Left hindlimb (tissue), 1 donor: ENCODE measurements around the gene MED16.
"Not testable (repeated sequence)": the region's sequence is repeated elsewhere in the genome, so short reads cannot be mapped to it uniquely, and the experiment has no call there.

Source experiments
- DNase-seq: peaks from one replicate; pipeline ENCODE4 v3.0.0-alpha.2; 2018

The MED16 gene

DNA sequence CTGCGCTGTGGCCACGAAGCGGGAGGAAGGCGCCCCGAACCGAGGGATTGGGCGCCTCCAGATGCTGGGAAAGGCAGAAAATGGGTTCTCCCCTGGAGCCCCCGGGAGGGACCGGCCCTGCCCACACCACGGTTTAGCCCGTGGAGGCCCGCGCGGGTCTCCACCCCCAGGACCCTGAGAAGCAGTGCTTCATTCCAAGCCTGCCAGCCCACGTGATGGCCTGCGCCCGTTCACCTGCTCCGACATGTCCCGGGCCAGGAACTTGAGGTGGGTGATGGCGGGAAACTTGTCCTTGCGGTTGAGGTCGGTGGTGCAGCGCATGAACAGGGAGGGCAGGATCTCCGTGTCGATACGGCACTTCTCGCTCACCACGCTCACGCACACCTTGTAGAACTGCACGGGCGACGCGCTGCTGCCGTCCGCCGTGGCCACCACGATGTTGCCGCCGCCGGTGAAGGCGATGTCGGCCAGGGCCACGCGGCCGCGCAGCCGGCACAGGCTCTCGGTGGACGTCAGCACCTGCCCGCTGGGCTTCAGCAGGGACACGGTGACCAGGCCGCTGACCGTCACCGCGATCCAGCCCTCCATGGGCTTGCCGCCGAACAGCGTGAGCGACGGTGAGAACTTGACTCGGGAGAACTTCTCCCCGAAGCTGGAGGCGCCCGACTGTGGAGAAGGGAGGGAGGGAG is 7.3 kb downstream of the MED16 start:
- DNase-seq = no peak

DNA sequence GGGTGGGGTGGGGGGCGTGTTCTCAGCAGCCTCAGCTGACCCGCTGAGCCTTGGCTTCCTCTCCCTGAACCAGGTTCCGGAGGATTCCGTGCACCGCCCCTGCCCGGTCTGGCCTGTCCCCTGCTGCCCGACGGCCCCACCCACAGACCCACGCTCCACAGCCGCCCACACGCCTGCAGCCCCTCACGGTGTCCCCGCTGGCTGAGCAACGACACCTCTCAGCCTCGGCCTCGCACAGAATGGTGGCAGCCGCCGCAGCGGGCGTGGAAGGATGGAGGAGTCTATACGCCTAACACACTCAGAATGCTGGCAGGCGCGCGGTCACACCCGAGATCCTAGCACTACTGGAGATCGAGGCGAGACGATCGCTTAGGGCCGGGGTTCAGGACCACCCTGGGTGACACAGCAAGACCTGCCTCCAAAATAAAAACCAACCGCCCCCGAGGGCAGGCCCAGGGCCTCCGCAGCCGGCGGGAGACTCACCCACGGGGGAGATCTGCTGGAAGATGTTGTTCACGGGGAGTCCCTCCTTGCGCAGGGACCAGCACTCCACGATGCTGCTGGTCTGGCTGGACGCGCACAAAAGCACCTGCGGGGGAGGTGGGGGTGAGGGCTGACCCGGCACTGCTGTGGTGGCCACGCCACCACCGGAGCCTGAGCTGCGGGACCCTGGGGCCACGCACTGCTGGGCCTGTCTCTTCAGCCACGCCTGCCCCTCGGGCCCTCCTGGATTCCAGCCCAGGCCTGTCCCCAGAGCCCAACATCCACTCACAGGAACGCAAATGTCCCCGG is 8.4 kb downstream of the MED16 start:
- DNase-seq = no peak

DNA sequence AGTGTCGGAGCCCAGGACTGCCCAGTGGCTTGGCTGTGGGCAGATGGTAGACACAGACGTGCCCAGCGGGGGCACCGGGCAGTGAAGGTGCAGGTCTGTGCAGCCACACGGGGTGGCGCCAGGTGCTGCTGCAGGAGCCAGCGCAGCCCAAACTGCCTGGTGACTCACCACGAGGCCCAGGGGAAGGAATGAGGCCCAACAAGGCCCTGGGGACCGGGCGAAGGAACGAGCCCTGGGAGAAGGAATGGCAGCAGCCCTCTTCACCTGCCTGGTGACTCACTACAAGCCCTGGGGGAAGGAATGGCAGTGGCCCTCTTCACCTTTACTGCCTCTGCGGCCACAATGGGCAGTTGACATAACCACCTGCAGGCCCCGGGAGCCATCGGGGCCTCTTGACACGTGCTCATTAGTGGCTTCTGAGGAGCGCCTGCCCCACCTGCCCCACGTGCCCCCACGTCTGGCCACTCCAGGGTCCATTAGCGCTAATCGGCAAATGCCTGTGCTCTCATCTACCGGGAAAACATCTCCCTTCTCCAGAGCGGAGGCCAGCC is 9.3 kb downstream of the MED16 start:
- no peak for DNase-seq

DNA sequence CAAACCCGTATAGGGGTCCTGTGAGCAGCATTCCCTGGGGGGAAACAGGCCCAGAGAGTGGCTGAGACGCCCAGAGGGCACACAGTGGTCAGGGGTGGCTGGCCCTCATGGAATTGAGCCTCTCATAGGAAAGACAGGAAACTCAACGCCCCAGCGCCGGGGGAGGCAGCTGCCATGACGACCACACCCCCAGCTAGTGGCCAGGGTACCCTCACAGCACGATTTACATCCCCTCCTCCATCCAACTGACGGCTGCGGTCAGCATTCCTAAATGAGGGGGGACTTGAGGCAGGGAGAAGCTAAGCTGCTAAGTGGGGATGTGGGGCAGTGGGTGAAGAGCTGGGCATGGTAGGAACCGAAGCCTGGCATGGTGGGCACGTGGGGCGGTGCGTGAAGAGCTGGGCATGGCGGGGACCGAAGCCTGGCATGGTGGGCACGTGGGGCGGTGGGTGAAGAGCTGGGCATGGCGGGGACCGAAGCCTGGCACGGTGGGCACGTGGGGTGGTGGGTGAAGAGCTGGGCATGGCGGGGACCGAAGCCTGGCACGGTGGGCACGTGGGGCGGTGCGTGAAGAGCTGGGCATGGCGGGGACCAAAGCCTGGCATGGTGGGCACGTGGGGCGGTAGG is 10.0 kb downstream of the MED16 start:
- DNase-seq = no peak

DNA sequence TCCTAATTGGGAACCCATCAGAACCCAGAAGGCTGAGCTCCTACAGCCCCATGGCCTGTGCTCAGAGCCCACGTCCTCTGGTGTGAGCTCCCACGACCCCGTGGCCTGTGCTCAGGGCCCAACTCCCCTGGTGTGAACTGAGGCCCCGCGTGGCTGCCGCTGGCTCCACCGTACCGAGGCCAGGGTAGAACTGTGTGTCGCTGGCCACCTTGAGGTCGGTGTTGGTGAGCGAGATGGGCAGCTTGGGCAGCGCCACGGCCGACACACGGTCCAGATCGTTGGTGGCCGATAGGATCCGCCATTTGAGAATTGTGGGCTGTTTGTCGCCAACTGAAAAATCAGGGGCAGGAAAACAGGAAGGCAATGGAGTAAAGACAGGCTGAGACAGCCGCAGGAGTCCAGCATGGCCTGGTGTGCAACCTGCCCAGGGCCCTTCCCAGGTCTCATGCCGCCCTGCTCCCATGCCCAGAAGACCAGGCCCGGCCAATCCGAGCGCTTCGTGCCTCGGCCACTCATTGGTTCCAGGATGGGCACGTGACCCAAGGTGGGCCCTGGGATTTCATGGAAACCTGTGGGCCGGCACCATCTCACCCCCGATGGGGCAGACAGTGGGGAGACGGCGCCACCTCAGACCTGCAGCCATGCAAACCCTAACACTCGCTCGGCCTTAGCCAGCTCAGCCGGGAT is 11.5 kb downstream of the MED16 start:
- no peak for DNase-seq

DNA sequence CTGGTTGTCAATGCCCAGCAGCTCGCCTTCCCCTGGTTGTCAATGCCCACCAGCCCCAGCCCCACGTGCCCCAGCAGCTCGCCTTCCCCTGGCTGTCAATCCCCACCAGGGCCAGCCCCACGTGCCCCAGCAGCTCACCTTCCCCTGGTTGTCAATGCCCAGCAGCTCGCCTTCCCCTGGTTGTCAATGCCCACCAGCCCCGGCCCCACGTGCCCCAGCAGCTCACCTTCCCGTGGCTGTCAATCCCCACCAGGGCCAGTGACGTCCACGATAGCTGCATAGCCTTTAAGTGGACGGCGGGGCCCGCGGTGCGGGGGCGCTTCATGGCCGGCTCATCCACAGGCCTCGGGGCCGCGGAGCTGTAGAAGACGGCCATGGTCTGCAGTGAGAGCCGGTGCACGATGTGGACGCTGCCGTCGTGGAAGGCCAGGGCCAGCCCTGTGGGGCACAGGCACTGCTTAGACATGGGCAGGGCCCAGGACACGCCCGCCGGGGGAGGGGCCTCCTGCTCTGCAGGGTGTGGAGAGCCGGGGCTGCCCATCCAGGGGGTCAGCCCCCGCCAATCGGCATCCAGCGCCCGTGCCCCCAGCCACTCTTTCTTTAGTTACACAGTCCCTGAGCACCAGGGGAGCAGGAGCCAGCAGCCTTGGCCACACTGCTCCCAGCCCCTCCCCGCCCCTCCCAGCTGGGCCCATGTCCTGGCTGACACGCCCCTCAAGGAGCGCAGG is 13.1 kb downstream of the MED16 start:
- DNase-seq = no peak

DNA sequence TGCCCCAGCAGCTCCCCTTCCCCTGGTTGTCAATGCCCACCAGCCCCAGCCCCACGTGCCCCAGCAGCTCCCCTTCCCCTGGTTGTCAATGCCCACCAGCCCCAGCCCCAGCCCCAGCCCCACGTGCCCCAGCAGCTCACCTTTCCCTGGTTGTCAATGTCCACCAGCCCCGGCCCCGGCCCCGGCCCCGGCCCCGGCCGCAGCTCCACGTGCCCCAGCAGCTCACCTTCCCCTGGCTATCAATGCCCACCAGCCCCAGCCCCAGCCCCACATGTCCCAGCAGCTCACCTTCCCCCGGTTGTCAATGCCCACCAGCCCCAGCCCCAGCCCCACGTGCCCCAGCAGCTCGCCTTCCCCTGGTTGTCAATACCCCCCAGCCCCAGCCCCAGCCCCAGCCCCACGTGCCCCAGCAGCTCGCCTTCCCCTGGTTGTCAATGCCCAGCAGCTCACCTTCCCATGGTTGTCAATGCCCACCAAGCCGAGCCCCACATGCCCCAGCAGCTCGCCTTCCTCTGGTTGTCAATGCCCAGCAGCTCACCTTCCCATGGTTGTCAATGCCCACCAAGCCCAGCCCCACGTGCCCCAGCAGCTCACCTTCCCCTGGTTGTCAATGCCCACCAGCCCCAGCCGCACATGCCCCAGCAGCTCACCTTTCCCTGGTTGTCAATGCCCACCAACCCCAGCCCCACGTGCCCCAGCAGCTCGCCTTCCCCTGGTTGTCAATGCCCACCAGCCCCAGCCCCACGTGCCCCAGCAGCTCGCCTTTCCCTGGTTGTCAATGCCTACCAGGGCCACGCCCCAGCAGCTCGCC is 14.0 kb downstream of the MED16 start:
- DNase-seq = not testable (repeated sequence)

DNA sequence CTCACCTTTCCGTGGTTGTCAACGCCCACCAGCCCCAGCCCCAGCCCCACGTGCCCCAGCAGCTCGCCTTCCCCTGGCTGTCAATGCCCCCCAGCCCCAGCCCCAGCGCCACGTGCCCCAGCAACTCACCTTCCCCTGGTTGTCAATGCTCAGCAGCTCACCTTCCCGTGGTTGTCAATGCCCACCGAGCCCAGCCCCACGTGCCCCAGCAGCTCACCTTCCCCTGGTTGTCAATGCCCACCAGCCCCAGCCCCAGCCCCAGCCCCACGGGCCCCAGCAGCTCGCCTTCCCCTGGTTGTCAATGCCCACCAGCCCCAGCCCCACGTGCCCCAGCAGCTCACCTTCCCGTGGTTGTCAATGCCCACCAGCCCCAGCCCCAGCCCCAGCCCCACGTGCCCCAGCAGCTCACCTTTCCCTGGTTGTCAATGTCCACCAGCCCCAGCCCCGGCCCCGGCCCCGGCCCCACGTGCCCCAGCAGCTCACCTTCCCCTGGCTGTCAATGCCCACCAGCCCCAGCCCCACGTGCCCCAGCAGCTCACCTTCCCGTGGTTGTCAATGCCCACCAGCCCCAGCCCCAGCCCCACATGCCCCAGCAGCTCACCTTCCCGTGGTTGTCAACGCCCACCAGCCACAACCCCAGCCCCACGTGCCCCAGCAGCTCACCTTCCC is 14.9 kb downstream of the MED16 start:
- not testable (repeated sequence) for DNase-seq

DNA sequence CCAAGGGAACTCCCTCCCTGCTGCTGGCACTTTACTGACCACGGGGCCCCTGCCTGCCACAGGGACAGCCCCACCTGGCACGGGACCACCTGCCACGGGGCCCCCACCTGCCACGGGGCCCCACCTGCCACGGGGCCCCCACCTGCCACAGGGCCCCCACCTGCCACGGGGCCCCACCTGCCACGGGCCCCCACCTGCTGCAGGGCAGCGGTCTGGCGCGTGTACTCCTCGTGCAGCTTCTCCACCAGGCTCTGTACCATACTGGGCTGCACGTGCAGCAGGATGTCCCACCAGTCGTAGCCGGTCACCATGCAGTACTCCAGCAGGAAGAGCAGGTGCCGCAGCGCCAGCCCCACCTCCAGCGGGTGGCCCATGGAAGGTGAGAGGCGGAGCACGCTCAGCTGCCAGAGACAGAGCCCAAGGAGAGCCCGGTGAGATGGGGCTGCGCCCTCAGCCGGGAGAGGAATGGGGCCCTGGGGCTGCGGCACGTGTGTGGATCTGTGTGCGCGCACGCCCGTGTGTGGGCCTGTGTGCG is 16.1 kb downstream of the MED16 start:
- DNase-seq = no peak

DNA sequence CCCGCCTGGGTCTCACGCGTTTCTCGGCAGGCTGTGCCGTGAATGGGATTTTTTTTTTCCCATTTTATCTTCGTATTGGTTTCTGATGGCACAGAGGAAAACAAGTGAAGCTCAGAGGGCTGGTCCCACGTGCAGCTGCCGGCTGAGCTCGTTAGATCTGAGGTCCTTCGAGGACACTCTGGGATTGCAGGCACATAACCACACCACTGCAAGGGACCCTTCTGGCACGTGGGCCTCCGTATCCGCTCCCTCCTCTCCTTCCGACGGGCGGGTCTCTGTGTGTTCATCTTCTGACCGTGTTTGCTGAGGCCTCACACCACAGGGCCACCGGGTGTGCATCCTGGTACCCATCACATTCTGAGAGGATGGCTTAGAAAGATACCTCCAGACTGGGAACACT is 16.9 kb downstream of the MED16 start:
- no peak for DNase-seq

DNA sequence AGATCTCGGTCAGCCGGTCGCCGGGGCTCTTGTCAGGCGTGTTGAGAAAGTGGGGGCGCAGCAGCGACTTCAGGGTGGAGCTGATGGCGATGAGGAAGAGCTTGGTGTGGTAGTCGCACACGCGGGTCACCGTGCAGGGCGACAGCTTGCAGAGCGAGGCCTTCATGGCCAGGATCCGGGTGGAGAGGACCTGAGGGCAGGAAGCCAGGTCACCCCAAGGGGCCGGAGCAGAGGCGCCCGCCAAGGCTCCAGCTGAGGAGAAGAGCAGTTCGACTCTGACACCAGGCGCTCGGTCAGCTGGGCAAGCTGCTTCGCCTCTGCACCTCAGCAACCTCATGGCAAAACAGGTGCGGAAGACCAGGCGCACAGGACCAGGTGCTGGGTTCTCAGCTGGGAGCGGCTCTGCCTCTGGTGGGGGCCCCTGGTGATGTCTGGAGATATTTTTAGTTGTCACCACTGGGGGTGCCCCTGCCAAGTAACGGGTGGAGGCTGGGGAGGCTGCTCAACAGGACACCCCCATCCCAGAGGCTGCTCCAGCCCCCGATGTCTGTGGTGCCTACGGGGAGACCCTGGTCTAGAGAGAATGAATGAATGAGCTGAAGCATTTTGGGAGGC is 17.6 kb downstream of the MED16 start:
- DNase-seq = no peak

DNA sequence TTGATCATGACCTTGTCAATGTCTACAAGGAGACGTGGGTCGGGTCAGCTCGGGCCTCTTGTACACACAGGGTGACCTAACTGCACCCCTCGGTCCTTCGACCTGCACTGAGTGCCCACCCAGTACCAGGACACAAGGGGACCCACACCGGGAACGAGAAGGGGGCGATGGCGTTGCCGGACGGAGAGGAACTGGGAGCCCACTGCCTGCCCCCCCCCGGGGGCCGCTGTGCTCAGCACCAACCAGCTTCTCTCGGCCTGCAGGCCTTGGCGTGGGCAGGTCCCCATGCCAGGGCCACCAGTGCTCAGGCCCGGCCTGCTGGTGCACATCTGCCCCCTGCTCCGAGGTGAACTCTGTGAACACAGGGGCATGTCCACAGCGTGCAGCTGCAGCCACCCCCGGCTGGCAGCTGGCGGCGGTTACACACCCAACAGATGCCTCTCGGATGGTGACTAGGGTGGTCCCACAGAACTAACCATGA is 19.4 kb downstream of the MED16 start:
- no peak for DNase-seq

DNA sequence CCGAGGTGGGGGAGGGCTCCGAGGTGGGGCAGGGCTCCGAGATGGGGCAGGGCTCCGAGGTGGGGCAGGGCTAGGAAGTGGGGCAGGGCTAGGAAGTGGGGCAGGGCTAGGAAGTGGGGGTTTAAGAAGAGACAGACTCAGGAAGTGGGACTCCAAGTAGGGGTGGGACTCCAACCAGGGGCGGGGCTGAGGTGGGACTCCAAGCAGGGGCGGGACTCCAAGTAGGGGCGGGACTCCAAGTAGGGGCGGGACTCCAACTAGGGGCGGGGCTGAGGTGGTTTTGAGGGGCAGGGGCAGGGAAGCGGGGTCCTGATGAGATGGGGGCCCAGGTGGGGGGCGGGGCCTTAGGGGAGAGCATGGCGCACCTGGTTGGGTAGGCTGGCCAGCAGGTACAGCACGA is 19.9 kb downstream of the MED16 start:
- DNase-seq = no peak

DNA sequence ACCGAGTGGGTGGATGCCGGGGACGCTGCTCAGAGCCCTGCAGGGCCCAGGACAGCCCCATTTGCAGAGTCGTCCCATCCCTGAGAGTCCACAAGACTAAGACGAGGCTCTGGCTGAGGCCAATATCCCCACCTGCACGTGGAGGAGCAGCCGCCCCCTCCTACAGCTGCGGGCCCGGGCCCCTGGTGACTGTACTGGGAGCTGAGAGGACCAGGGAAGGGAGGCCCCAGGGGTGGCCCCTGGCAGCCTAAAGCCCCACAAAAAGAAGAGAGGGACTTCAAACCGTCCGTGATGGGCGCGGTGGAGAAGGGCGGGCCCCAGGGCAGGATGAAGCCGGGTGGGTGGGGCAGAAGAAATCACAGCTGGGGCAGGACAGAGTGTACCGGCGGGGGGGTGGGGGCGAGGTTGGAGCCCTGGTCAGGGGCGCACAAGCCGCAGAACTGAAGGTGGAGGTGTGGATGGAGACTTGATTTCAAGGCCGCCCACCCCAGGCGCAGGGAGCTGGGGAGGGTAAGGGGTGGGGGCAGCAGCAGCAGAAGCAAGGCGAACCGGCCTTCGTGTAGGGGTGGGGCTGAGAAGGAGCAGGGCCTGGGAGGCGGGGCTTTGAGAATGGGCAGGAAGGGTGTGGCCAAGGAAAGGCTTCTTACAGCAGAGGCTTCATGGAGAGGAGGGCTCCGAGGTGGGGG is 20.6 kb downstream of the MED16 start:
- DNase-seq = no peak

DNA sequence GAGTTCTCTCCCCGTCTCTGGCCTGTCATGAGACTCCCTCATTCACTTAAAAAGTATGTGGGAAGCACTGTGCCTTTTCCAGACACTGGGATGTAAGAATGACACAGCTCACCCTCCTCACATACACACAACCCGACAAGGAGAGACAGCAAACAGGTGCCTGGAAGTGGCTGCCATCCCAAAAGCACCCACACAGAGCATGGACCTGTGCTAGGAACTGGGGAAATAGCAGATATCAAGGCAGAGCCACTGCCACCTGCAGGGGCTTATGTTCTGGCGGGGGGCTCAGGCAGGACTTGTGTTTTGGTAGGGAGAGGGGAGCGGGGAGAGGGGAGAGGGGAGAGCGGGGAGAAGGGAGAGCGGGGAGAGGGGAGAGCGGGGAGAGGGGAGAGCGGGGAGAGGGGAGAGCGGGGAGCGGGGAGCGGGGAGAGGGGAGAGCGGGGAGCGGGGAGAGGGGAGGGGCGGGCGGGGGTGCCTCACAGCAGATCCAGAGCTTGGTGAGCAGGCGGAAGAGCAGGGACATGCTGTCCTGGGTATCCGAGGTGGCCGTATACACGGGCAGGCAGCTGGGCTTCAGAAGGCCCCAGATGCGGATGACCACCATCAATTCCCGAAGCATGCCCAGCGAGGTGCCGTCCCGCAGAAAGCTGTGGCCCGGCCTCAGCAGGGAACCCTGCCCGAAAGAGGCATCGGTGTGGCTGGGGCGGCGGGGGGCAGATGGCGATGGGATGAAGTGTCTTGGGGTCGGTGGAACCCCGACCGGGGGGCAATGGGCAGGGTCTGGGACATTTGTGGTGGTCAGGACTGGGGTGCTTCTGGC is 21.3 kb downstream of the MED16 start:
- DNase-seq = no peak

DNA sequence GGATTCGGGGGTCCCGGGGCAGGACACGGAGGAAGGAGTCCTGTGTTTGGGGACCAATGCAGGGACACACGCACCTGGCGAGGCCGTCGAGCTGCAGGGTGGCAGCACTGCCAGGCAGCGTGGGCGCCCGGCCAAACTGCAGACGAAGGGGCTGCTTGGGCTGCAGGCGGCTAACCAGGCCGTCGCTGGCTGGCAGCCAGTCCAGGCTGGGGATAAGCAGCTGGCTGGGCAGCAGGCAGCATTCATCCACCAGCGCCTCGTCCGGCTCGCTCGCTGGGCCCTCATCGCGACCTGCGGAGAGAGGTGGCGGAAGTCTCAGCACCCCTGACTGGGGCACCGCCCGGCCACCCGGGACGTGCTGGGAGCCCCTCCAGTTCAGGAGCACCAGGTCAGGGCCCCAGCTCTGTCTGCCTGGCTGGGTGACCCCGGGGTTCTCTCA is 22.0 kb downstream of the MED16 start:
- no peak for DNase-seq

DNA sequence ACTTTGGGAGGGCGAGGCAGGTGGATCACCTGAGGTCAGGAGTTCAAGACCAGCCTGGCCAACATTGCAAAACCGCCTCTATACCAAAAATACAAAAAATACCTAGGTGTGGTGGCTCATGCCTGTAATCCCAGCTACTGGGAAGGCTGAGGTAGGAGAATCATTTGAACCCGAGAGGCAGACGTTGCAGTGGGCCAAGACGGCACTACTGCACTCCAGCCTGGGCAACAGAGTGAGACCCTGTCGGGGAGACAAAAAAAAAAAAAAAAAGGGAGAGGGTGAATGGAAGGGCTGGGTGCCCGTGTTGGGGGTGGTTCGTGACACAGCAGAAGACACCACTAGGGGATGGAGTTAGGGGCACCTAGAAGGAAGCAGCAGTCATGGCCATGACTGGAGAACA is 22.7 kb downstream of the MED16 start:
- no peak for DNase-seq
